ENCODE results near the gene EPN2. TPM values are rescaled to one million over a fixed set of nuclear protein-coding genes. Genes with fewer than 3 reads are reported as not detected.

Gene EPN2
- total RNA-seq, 2 experiments from 2014 or later: 10.2 to 11.5 TPM

DNA sequence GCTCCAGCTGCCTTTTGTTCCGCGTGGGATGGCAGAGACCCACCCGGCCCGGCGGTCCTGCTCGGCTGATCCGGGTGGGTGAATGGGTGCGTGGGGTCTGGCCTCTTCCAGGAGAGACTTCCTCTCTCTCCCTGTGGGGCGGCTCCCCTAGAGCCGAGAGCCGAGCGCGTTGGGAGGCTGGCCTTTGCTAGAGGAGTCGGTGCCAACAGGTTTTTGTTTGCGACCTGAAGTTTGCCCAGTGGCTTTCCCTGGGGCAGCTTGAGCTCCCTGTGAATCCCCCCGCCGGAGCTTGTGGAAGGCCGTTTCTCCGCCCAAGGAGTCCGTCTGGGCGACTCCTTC lies 970 bp downstream of the EPN2 start:
- POLR2A ChIA-PET: no interaction called here
- CTCF ChIA-PET: interaction anchor here (1.2 kb wide), 1 partner anchor 125 kb away, joined by 4 read pairs; the partner anchor contains the start of gene B9D1

DNA sequence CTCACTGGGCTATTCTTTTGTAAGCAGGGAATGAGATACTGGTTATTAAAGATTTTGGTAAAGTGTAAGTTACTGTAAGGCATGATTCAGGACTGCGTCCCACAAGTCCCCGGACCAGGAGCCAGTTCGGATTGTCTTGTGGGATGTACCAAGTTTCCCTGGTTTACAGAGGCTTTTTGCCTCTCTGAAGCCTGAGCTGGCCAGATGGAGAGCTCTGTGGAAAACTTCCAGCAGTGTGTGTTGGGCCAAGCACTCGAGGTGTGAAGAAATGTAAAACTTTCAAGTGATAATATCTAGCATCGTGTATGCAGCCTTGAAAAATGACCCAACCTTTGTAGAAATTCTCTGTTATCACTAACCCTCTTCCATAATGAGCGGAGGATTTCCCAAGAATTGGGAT lies 2.4 kb downstream of the EPN2 start:
- POLR2A ChIA-PET: no interaction called here
- CTCF ChIA-PET: interaction anchor here (0.5 kb wide), 1 partner anchor 219 kb away, joined by 3 read pairs; no protein-coding TSS in a partner anchor

DNA sequence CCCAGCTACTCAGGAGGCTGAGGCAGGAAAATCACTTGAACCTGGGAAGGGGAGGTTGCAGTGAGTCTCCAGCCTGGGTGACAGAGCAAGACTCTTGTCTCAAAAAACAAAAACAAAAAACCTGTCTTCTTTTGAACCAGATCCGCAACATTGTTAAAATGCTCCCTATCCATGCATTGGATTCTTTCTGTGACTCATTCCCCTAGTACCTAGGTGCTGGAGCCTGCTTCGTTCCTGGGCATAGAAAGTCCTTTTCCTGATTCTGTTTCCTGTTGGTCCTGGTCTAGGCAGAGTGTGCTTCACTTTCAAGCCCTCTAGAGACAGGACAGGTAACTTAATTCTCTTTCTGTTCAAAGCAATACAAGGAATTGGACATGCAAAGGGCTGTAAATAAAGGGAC lies 5.2 kb downstream of the EPN2 start:
- ChIA-PET POLR2A (no interaction called here), CTCF (interaction anchor here (0.6 kb wide), 1 partner anchor 11 kb away, joined by 3 read pairs; no protein-coding TSS in a partner anchor)

DNA sequence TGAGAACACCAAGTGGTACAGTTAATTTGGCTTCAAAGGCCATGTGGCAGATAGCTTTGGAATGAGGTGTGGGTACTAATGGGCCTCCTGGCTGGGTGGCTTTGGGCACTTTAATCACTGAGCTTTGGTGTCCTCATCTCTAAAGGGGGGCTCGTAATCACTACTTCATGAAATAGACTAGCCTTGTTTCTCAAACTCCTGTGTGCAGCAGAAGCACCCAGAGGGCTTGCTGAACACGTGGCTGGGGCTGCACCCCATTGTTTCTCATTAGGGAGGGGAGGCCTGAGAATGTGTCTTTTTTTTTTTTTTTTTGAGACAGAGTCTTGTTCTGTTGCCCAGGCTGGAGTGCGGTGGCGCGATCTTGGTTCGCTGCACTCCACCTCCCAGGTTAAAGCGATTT lies 5.8 kb downstream of the EPN2 start:
- ChIA-PET CTCF (no interaction called here), POLR2A (no interaction called here)

DNA sequence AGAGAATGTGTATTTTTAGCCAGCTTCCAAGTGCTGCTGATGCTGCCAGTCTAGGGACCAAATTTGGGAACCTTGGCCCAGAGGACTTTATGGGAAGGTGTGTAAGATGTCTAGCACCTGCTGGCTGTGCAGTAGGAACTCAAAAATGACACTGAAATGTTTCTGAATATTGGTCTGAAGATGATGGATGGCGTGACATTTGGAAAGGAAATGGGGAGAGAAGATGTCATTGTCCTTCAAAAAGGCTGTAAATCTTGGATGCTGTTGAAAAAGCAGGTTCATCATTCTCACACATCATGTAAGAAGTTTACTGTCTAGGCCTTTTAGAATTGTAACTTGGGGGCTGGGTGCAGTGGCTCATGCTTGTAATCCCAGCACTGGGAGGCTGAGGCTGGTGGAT lies 6.7 kb downstream of the EPN2 start:
- POLR2A ChIA-PET: no interaction called here
- CTCF ChIA-PET: no interaction called here

DNA sequence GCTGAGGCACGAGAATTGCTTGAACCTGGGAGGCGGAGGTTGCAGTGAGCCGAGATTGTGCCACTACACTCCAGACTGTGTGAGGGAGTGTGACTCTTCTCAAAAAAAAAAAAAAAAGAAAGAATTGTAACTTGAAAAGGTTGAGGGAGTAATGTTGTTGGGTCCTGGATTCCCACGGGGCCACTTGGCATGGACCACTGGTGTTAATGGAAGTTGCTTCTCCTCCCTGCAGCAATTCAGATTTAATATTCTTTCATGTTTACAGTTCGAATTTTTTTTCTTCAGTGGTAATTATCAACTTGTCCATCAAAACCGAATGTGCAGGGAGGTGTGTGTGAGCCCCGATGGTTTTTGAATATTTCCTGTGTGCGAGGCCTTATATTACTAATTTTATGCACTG lies 7.2 kb downstream of the EPN2 start:
- CTCF ChIA-PET: no interaction called here
- POLR2A ChIA-PET: no interaction called here

DNA sequence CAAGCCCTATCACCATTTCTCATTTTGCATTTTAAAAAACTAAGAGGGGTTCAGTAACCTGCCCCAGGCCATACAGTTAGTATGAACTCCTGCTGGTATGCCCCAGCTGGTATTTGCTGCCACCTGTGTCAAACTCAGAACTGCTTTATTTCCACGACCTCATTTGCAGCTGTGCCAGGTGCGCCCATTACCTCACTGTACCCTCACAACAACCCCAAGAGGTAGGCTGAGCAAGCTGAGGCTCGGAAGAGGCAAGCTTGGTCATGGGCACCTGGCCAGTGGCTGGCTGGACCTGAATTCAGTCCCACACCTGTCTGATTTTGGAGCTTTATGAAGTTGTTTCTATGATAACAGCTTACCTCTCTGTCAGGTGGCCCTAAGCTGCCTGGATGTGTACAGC lies 7.6 kb downstream of the EPN2 start:
- ChIA-PET POLR2A (no interaction called here), CTCF (no interaction called here)

DNA sequence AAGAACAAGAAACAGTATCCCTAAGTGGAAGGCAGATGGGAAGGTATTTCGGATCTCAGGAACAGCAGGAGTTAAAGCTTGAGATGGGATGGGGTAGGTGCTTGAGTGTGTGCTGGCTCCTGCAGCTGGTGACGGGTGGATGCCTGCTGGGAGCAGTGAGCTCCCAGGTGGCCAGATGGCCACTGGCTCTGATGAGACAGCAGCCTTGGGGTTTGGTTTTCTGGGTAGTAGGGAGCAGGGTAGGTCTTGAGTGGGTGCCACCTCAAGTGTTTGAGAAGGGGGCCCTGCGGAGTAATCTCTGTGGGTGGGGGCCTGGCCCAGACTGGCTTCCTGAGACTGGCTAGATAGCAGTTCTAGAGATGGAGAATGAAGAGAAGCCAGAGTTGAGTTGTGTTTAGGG lies 10.3 kb downstream of the EPN2 start:
- ChIA-PET CTCF (no interaction called here), POLR2A (no interaction called here)

DNA sequence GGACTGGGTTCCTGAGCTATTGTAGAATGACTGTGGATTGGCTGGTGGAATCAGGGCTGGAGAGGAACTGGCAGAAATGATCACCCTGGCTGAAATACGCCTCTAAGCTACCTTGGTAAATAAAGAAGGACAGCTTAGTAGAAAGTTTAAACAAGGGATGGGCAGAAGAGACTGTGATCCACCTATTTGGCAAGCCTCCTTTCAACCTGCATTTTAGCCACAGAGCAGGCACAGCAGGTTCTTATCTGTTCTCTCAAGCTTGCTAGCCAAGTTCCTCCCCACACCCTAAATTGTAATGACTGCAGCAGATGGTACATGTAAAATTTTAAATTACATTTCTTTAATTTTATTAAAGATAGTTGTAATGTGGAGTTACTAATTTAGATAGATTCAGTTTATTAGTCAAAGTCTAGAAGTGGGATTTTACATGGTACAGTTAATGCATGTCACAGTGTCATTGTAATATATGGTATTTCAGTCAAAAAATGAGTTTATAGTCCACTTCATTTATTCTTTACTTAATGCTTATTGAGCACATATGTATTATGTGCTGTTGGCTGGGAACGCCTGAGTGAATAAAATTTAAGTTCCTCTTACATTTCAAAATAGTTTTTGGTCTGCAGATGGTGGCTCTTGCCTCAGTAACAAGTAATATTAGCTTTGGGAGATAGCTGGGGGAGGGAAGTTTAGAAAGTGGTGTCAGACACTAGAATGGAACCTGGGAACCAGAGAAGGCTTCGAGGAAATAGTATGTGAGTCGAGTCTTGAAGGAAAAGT lies 11.2 kb downstream of the EPN2 start:
- ChIA-PET POLR2A (no interaction called here), CTCF (no interaction called here)

DNA sequence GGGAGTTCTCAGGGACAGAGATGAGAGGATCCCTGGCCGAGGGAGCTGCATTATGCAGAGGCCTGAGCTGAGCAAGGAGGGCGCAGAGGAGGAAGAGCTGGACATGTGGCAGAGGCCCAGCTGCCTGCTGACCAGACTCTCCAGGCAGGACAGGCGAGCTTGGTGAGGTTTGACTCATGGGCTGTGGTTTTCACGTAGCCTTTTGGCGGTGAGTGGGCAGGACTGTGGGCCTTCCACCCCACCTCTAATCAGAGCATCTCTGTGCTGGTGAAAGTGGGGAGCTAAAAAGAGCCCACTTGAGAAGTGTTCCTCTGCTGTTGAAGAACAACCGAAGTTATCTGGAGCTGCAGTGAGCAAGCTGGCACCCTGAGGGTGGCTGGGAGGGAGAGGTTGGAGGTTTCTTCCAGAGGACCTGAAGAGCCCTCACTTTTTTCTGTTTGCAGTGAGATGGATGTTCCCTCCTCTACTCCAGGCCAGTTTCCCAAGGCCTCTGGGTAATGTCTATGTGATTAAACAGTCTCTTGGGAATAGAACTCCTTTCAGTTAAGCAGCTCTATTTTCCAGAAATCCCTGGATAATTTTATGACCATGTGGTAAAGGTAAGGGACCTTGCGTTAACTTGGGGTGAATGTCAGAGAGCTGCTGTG lies 11.9 kb downstream of the EPN2 start:
- ChIA-PET POLR2A (no interaction called here), CTCF (no interaction called here)

DNA sequence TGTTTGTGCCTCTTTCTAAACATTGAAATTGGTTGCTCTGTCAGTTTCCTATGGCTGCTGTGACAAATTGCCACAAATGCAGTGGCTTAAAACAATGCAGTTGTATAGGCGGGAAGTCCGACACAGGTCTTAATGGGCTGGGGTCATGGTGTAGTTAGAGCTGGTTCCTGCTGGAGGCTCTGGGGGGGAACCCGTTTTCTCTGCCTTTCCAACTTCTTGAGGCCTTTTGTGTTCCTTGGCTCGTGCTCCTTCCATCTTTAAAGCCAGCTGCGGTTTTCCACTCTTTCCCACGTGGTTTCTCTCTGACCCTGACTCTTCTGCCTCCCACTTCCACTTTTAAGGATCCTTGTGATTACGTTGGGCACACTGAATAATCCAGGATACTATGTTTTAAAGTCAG lies 12.5 kb downstream of the EPN2 start:
- POLR2A ChIA-PET: no interaction called here
- CTCF ChIA-PET: no interaction called here

DNA sequence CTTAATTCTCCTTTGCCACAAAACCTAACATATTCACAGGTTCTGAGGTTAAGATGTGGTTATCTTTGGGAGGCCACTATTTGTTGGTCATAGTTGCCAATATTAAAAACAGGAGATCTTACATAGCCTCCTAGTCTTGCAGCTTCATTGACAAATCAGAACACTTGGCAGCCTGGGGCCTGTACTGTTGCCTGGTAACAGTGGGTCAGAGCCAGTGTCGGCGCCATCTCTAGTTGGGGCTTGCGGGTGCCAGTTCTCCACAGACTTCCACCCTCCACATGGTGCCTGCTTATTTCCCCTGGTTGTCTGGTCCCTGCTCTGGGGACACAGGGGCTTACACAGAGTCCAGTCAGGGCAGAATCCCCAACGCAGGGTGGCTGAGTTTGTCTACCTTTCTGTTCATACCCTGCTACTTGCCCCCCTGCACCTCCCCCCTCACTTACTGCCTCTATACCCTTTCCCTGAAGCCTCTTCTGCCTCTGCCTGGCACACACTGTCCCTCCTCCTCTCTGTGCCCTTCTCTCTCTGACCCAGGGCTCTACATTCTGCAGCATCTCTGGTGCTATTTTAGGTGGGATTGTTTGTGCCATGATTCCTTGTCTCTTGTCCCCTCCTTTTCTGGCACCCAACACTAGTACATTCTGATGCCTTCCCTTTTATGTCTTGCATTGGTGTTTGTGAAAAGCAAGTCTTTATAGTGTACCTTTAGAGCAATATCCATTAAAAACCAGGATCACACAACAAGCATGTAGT lies 13.4 kb downstream of the EPN2 start:
- POLR2A ChIA-PET: no interaction called here
- CTCF ChIA-PET: no interaction called here

DNA sequence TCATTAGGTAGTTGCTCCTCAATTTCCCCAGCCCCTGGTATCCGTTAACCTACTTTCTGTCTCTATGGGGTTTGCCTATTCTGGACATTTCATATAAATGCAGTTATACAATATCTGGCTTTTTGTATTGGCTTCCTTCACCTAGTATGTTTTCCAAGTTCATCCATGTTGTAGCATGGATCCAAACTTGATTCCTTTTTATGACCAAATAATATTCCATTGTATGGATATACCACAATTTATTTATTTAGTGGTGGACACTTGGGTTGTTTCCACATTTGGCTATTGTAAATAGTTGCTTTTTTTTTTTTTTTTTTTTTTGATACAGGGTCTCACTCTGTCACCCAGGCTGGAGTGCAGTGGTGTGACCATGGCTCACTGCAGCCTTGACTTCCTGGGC lies 15.9 kb downstream of the EPN2 start:
- CTCF ChIA-PET: no interaction called here
- POLR2A ChIA-PET: no interaction called here

DNA sequence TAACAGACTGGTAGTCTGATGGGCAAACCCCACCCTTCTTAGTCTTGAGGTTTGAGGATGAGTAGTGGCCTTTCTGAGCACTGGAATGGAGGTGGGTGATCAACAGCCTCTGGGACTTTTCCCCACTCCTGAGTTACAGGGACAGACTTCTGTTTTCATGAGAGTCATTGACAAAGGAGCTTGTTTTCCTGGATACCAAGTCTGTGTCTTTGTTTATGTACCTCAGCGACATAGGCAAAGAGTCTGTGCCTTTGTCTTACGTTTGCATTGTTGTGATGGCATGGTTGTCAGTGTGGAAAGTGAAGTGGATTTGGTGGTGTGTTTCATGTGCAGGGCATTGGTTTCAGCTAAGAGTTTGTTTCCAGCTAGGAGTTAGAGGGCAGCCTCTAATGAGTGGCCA lies 17.5 kb downstream of the EPN2 start:
- ChIA-PET POLR2A (no interaction called here), CTCF (no interaction called here)

DNA sequence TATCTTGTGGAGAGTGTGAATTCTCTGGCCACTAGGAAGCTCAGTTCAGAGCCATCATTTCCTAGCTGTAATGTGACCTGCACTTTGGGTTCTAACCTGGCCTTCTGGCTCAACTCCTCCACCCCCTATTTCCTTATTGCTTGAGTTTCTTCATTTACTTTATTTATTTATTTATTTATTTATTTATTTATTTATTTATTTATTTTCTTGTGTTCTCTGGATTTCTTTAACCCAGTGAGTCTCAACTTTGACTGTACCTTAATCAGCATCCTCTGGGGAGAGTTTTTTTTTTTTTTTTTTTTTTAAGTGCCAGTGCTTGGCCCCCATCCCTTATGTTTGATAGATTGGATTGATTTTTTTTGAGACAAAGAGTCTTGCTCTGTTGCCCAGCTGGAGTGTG lies 18.1 kb downstream of the EPN2 start:
- CTCF ChIA-PET: no interaction called here
- POLR2A ChIA-PET: no interaction called here

DNA sequence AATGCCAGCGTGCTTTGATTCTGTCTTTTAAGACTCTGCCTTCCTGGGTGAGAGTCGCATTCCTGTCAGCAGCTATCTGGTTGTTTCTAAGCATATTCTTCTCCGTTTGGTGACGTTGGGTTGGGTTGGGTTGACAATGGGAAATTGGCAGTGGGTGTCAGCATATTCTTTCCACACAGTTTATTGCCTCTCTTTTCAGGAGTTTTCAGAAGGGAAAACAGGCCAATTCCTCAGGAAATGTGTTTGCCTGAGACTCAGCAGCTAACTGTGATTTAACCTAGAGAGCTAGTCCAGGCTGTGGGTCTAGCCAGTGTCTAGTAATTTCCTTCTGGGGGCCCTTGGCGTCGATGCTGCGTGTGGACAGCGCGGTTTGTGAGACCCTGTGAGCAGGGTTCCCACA lies 21.2 kb downstream of the EPN2 start:
- ChIA-PET CTCF (no interaction called here), POLR2A (no interaction called here)

DNA sequence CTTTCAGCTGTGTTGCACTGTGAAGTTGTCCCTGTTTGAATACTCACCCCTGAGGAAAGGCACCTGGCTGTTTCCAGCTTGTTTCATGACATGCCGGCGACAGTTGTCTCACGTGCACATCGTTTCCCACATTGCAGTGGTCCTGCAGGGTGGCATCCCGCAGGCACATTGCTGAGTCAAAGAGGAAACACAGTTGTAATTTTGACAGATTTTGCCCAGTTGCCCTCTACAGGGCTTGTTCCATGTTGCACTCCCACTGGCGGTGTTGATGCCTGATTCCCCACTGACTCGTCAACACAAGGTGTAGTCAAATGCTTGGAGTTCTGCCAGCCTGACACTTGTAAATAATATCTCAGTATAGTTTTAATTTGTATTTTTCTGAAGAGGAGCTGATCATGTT lies 23.8 kb downstream of the EPN2 start:
- POLR2A ChIA-PET: interaction anchor here (0.6 kb wide), 1 partner anchor 16 kb away, joined by 8 read pairs; no protein-coding TSS in a partner anchor
- CTCF ChIA-PET: interaction anchor here (0.9 kb wide), 1 partner anchor 32 kb away, joined by 4 read pairs; no protein-coding TSS in a partner anchor

DNA sequence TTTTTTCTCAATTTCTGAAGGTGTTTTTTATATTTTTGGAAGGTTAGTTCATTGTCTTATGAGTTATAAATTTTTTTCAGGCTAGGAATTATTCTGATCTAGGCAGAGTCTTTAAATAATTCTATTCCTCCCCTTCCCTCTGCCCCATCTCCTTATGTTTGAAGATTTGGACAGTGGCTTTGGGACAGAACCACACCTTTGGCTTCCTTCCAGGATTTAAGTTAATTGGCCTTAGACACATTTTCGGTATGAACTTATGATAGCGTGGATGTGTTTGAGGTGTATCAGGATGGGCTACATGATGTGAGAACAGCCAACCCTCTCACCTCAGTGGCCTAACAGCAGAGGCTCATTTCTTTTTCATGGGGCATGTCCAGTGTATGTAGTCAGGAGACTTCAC lies 24.3 kb downstream of the EPN2 start:
- POLR2A ChIA-PET: no interaction called here
- CTCF ChIA-PET: no interaction called here

DNA sequence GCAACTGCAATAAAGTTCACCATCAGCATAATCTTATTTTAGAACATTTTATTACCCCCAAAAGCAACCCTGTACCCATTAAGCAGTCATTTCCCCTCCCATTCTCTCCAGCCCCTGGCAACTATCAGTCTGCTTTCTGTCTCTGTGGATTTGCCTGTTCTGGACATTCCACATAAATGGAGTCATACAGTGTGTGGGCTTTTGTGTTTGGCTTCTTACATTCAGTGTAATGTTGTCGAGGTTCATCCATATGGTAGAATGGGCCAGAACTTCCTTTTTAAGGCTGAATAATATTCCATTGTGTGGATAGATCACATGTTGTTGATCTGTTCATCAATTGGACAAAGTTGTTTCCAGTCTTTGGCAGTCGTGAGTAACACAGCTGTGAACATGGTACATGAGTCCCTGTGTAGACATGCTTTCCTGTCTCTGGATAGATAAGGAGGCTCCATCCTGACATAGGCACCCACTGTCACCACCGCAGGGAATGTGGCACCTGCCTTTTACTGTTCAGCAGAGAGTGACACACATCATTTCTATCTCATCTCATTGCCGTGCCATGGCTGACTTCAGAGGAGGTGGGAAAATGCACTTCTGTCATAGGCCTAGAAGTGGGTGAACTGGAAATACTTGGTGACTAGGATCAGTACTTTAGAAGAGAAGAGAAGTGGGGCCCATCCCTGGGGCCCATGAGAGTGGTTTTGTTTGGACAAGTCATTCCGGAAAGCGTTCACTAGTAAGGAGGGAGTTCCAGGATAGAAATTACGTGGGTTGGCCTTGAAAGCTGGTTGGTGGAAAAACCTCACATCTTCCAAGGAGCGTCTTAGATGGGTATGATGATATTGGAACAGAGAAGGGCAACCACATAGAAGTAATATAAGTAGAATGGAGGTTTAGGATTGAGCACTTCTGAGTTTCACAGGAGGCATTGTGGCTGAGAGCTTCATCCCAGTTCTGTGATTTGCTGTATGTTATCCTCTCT lies 25.8 kb downstream of the EPN2 start:
- POLR2A ChIA-PET: interaction anchor here (0.6 kb wide), 1 partner anchor 1961 kb away, joined by 7 read pairs; no protein-coding TSS in a partner anchor
- CTCF ChIA-PET: no interaction called here

DNA sequence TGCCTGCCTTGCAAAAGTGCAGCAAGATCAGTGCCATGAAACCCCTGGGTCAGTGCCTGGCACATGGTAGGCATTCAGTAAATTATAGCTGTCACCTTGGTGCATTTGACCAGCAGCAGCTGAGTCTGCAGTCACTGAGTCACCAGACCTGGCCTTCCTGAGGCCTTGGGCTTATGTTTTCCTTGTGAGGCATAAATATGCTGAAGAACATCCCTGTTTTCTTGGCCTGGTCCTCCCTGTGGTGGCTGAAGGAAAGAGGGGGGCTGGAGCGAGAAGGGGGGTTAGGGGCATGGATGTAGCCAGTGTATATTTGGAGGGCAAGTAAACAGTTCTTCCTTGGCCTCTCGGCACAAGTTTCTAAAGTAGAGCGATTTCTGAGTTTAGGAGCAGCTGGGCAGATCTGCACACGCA lies 26.5 kb downstream of the EPN2 start:
- POLR2A ChIA-PET: interaction anchor here (0.6 kb wide), 1 partner anchor 1961 kb away, joined by 7 read pairs; no protein-coding TSS in a partner anchor

More for the DNA sequence above, 26.5 kb downstream of the EPN2 start:
- CTCF ChIA-PET: no interaction called here

All from activated CD8-positive, alpha-beta memory T cell treated with anti-CD3 and anti-CD28 coated beads for 36 hours (primary cell).